Nephron (organoid): ENCODE results near the gene CYP17A1.

ENCODE experiments used
- H3K27ac Mint-ChIP-seq, 3 experiments: 2 replicates each; pipeline ENCODE4 v1.8.0; 2020; ENCODE audit warnings: mixed read lengths in 3 of 3, mild to moderate bottlenecking in 2 of 3, moderate library complexity in 1 of 3
- H3K27me3 Mint-ChIP-seq: 2 replicates; pipeline ENCODE4 v1.8.0; 2021; ENCODE audit warnings: low read depth, mild to moderate bottlenecking, moderate library complexity, mixed read lengths
- H3K36me3 Mint-ChIP-seq: 2 replicates; pipeline ENCODE4 v1.8.0; 2020; ENCODE audit warnings: low read depth, mixed read lengths
- H3K4me1 Mint-ChIP-seq: 2 replicates; pipeline ENCODE4 v1.8.0; 2020; ENCODE audit warnings: mixed read lengths
- H3K4me3 Mint-ChIP-seq, 3 experiments: 2 replicates each; pipeline ENCODE4 v1.8.0; 2020; ENCODE audit warnings: mild to moderate bottlenecking in 3 of 3, mixed read lengths in 3 of 3, moderate library complexity in 2 of 3
- H3K9me3 Mint-ChIP-seq: 2 replicates; pipeline ENCODE4 v1.8.0; 2020; ENCODE audit warnings: mixed read lengths
- TF ChIP-seq, protein P1 (sequence below), 3 experiments: fragments of 200-600 bp; sonication (generic); IDR thresholded peaks; one replicate each; pipeline ENCODE4 v1.5.0; 2021; ENCODE audit warnings: antibody characterized with exemption in 3 of 3; ENCODE audit not compliant: unreplicated experiment in 3 of 3

CYP17A1 gene

DNA sequence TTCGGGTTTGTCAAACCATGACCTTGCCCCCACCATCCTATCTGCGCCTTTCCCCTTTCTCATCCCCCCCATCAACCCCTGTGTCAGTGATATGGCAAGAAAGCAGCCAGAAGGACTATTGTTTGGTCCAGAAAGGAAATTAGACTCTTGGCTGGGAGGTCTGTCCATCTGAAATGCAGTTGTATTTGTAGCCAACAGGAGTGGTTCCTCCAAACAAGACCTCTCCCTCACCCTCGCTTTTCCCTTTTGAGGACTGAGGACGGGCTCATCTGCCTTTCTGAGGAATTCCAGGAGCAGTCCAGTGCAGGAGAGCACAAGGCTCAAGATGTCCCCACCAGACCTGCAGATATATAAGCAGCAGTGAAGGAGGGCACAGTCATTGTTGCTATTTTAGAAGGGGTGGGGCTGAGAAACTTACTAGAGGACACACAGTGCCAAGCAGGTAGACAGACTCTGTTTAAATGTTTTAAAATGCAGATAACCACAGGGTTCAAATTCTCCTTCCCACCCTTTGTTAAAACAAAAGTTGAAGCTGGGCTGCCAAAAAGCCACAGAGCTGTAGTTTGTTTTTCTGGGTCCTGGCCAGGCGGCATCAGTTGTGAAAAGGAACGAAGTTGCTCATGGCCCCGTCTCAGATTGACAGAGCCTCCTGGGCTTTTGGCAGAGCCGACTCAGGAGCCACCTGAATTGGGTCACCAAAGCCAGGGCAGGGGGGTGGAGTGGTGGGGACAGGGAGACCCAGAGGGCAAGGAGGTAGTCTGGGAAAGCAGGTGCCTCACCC, 37.3 kb downstream of the CYP17A1 start:
- H3K36me3 Mint-ChIP-seq: peaks cover 50% of the 10 kb centered on the region
- H3K9me3 Mint-ChIP-seq: no peaks in the 10 kb centered on the region
- H3K4me1 Mint-ChIP-seq: peaks cover 68% of the 10 kb centered on the region

DNA sequence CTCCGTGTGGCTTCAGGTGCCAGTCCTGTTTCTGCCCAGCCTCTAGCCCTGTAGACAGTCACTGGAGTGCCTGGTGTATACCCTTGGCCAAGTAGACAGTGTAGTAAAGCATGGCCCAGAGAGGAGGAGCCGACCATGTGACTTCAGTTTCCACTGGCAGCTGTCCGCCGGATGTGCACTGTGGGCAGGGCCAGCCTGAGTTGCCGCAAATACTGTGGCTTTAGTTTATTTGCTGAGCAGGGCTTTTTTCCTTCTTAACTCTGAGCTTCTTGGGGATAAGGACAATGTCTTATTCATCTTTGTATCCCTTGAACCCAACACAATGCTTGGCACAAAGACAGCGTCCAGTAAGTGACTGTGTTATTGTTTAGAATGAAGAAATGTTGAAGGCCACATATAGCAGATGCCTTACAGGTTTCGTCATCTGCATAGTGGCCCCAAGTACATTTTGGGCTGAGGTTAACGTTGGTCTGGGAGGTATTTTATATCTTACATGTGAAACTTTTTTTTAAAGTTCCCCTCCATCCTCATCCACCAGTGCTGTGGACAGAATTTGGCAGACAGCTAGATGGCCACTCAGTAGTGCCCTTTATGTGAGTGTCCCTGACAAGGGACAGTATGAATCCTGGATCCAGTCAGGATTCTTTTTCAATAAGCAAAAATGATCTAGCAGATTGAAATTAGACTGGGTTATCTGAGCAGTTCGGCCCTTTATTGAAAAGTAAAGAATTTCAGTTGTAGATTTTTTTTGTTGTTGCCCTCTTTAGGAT, 40.6 kb downstream of the CYP17A1 start:
- peak overlapping the region in 1 of 3 experiments; percentile 17 for H3K4me3 Mint-ChIP-seq
- H3K9me3 Mint-ChIP-seq: no peaks in the 10 kb centered on the region
- peaks cover 3% of the 10 kb centered on the region for H3K27me3 Mint-ChIP-seq
- TF ChIP-seq, protein P1, sequence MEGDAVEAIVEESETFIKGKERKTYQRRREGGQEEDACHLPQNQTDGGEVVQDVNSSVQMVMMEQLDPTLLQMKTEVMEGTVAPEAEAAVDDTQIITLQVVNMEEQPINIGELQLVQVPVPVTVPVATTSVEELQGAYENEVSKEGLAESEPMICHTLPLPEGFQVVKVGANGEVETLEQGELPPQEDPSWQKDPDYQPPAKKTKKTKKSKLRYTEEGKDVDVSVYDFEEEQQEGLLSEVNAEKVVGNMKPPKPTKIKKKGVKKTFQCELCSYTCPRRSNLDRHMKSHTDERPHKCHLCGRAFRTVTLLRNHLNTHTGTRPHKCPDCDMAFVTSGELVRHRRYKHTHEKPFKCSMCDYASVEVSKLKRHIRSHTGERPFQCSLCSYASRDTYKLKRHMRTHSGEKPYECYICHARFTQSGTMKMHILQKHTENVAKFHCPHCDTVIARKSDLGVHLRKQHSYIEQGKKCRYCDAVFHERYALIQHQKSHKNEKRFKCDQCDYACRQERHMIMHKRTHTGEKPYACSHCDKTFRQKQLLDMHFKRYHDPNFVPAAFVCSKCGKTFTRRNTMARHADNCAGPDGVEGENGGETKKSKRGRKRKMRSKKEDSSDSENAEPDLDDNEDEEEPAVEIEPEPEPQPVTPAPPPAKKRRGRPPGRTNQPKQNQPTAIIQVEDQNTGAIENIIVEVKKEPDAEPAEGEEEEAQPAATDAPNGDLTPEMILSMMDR (IDR thresholded peaks at IDR 0.05; ENCODE audit: unreplicated experiment in 3 of 3): no peak
- peak overlapping the region; percentile 35 to 70 (median 60) for H3K27ac Mint-ChIP-seq
- peaks cover 42% of the 10 kb centered on the region for H3K36me3 Mint-ChIP-seq
- H3K4me1 Mint-ChIP-seq: peaks cover 64% of the 10 kb centered on the region

More for the DNA sequence above, 37.3 kb downstream of the CYP17A1 start:
- TF ChIP-seq, protein P1 (IDR thresholded peaks at IDR 0.05; ENCODE audit: unreplicated experiment in 3 of 3): no peak
- Mint-ChIP-seq H3K27me3 (peaks cover 3% of the 10 kb centered on the region), H3K4me3 (peak overlapping the region in 1 of 3 experiments; percentile 42), H3K27ac (peak overlapping the region; percentile 31 to 97 (median 83))

GRCh38 chr10:102795453-102796406, 41.5 kb downstream of the CYP17A1 start:
- peaks cover 65% of the 10 kb centered on the region for H3K4me1 Mint-ChIP-seq
- peaks cover 43% of the 10 kb centered on the region for H3K36me3 Mint-ChIP-seq
- peak overlapping the region; percentile 35 to 70 (median 60) for H3K27ac Mint-ChIP-seq
- TF ChIP-seq, protein P1 (IDR thresholded peaks at IDR 0.05; ENCODE audit: unreplicated experiment in 3 of 3): no peak
- H3K4me3 Mint-ChIP-seq: peak overlapping the region in 2 of 3 experiments; percentile 25 to 37
- peaks cover 3% of the 10 kb centered on the region for H3K27me3 Mint-ChIP-seq
- no peaks in the 10 kb centered on the region for H3K9me3 Mint-ChIP-seq

DNA sequence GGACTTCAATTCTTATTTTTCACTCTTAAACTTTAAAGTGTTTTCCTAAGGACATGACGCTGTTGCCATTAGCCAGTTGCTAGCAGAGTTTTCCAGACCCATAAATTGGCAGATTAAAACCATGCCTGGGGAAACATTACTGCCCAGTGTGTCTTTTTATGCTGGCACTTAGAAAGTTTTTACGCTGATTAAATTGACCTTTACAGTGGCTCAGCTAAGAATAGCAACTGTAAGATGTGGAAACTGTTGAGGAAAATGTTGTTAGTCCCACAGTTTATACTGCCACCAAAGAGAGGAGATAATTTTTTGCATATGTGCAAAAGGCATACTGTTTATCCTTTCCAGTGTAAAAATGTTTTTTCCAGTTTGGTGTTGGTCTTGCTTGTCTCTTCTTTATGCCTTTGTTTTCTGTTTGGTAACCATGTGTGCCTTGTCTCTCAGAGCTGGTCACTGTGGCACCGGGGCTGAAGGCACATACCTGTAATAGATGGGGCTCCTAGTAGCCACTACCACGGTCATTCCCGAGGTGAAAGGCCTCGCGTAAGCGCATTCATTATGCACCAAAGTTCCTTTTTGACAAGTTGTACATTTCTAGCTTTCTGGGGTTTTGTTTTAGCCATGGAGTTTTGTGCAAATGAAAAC, 45.3 kb downstream of the CYP17A1 start:
- peak overlapping the region; percentile 19 to 69 (median 46) for H3K27ac Mint-ChIP-seq
- no peak overlapping the region for H3K4me3 Mint-ChIP-seq
- peaks cover 4% of the 10 kb centered on the region for H3K9me3 Mint-ChIP-seq
- H3K27me3 Mint-ChIP-seq: peaks cover 3% of the 10 kb centered on the region
- H3K4me1 Mint-ChIP-seq: peaks cover 61% of the 10 kb centered on the region
- TF ChIP-seq, protein P1 (IDR thresholded peaks at IDR 0.05; ENCODE audit: unreplicated experiment in 3 of 3): no peak
- H3K36me3 Mint-ChIP-seq: peaks cover 33% of the 10 kb centered on the region

GRCh38 chr10:102785818-102786217, 51.4 kb downstream of the CYP17A1 start:
- peaks cover 62% of the 10 kb centered on the region for H3K4me1 Mint-ChIP-seq
- H3K36me3 Mint-ChIP-seq: peaks cover 27% of the 10 kb centered on the region
- peak overlapping the region; percentile 41 to 91 (median 77) for H3K27ac Mint-ChIP-seq
- no peaks in the 10 kb centered on the region for H3K27me3 Mint-ChIP-seq
- TF ChIP-seq, protein P1 (IDR thresholded peaks at IDR 0.05; ENCODE audit: unreplicated experiment in 3 of 3): no peak
- peaks cover 4% of the 10 kb centered on the region for H3K9me3 Mint-ChIP-seq
- H3K4me3 Mint-ChIP-seq: peak overlapping the region in 2 of 3 experiments; percentile 20 to 26
